Stimulated activated effector memory CD8-positive, alpha-beta T cell treated with anti-CD3 and anti-CD28 coated beads, Interleukin-12 subunit alpha, Interleukin-12 subunit beta, amount 100 ng/mL, for 72 hours (primary cell): ENCODE measurements around the gene MSRB2.
A peak's percentile ranks its signal among the peaks of the same experiment; 100 is the strongest.
"Not testable (repeated sequence)": the region's sequence is repeated elsewhere in the genome, so short reads cannot be mapped to it uniquely, and the experiment has no call there.

Experiments used
- ATAC-seq: fragments of 150-1000 bp; cut with Tn5 transposase; 2 replicates; pipeline ENCODE4 v1.10.0; 2021
- DNase-seq, 2 donors: peaks; one replicate each; pipeline ENCODE4 v3.0.0; 2021 to 2022; ENCODE audit warnings: low spot score in 2 of 2
- H3K27ac Mint-ChIP-seq: one replicate; pipeline ENCODE4 v1.8.0; 2022; ENCODE audit warnings: mild to moderate bottlenecking, mixed read lengths
- H3K36me3 Mint-ChIP-seq: one replicate; pipeline ENCODE4 v1.8.0; 2022; ENCODE audit warnings: mild to moderate bottlenecking, mixed read lengths
- H3K4me1 Mint-ChIP-seq: one replicate; pipeline ENCODE4 v1.8.0; 2022; ENCODE audit warnings: mixed read lengths
- H3K4me3 Mint-ChIP-seq: one replicate; pipeline ENCODE4 v1.8.0; 2022; ENCODE audit warnings: mild to moderate bottlenecking, mixed read lengths
- H3K9me3 Mint-ChIP-seq: one replicate; pipeline ENCODE4 v1.8.0; 2022; ENCODE audit warnings: mixed read lengths

MSRB2 gene

DNA sequence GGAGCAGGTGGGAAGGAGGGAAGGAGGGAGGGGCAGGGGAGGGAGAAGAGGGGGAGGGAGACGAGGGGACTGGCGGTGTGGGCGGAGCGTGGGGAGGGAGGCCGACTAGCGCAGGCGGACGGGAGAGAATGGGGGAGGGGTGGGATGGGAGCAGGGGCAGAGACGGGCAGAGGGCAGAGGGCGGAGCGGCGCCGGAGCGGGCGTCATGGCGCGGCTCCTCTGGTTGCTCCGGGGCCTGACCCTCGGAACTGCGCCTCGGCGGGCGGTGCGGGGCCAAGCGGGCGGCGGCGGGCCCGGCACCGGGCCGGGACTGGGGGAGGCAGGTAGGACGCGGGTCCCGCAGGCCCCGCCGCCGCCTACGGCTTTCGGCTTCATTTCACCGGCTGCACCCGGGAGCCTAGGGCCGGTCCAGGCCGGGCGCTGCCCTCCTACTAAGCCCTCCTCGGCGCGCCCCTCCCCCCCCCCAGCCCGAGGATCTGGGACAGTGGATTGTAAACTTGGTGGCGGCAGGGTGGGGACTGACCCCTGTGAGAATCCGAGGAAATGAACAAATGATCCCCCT lies at the start of gene MSRB2:
Gene MSRB2, plus strand, starts transcription at position 176 of the 562 bp plus-strand sequence. Its CDS starts 30 bp downstream, at position 206.
- peaks cover 16% of the 10 kb centered on the region for H3K4me1 Mint-ChIP-seq
- H3K9me3 Mint-ChIP-seq: no peaks in the 10 kb centered on the region
- no peaks in the 10 kb centered on the region for H3K36me3 Mint-ChIP-seq
- ATAC-seq: peak; percentile 84
- DNase-seq: peak; percentile 28 to 76
- peak within 1 kb of the TSS; percentile 93 for H3K27ac Mint-ChIP-seq
- H3K4me3 Mint-ChIP-seq: peak within 1 kb of the TSS; percentile 78

DNA sequence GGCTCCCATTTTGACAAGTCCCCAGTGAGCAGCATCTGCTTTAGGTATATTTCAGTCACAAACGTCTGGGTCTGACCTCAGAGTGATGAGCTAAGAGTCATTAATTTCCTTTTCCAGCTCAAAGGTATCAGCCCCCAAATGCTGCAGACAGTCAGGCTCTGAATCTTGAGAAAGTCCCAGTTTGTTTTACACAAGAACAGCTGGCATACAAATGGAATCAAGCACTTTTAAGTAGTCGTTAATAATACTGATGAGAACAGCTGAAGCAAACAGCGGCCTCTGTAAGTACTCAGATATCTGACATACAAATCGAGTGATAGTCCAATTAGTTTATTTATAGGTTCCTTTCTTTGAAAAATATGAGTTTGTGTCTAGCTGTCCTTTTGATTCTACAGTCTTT lies 49.4 kb upstream of the MSRB2 start:
- no peaks in the 10 kb centered on the region for H3K4me1 Mint-ChIP-seq
- no peaks in the 10 kb centered on the region for H3K36me3 Mint-ChIP-seq
- H3K27ac Mint-ChIP-seq: no peak overlapping the region
- H3K4me3 Mint-ChIP-seq: no peak overlapping the region
- DNase-seq (no peak), ATAC-seq (no peak)
- H3K9me3 Mint-ChIP-seq: no peaks in the 10 kb centered on the region

DNA sequence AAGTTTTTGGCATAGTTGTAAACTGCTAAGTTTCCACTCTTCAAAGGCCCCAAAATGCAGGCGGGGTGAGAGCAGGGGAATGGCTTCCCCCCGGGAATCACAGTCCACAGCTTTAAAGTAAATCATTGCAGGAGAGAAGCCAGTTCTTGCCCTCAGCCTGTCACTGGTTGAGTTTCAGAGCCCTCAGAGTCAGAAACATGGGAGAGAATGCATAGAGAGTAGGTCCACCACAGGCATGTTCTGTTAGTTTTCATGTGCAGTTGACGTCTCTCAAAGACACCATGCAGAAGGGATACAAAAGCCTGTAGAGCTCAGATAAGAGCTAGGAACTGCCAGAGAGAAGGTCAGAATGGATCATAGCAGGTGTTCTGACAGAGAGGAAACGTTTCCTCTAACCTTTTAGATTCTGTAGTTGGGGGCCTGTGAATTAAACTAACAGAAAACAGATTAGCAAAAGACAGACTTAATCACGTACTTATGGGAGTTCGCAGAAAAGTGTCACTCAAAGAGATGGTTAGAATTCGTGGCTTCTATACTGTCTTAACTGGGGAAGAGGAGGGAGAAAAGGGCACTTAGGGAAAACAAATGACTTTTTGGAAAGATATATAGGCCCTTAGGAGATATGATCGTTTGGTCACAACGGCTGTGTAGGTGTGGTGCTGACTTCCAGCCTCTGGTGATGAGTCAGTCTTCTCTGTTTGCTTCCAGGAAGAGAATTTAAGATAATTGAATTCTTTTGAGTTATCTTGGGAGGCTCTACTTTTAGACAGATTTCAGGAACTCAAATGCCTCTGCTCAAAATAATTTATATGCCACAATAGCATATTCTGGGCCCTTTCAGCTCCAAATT lies 48.0 kb upstream of the MSRB2 start:
- Mint-ChIP-seq H3K4me3 (no peak overlapping the region), H3K9me3 (no peaks in the 10 kb centered on the region), H3K27ac (no peak overlapping the region), H3K36me3 (no peaks in the 10 kb centered on the region), H3K4me1 (no peaks in the 10 kb centered on the region)
- ATAC-seq: no peak
- no peak for DNase-seq

DNA sequence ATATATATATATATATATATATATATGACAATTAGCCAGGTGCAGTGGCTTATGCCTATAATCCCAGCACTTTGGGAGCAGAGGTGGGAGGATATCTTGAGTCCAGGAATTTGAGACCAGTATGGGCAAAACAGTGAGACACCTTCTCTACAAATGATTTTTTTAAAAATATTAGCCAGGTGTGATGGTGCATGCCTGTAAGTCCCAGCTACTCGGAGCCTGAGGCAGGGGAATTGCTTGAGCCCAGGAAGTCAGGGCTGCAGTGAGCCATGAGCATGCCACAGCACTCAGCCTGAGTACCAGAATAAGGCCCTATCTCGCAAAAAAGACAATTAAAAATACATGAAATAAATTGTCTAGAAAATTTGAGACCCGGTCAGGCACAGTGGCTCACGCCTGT lies 47.2 kb upstream of the MSRB2 start:
- Mint-ChIP-seq H3K36me3 (no peaks in the 10 kb centered on the region), H3K4me3 (no peak overlapping the region), H3K4me1 (no peaks in the 10 kb centered on the region), H3K9me3 (no peaks in the 10 kb centered on the region), H3K27ac (no peak overlapping the region)
- DNase-seq (no peak), ATAC-seq (no peak)

DNA sequence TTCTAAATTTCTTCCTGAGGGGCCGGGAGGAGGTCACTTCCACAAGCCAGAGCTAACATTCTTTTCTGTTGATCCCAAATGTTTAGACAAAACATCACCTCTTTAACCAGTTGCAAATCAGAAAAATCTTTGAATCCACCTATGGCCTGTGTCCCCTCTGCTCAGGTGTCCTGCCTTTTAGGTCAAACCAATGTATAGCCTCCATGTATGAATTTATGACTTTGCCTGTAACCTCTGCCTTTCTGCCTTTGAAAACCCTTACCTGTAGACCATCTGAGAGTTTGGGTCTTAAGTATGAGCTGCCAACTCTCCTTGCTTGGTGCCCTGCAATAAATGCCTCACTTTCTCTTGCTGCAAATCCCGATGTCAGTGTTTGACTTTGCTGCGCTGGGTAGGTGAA lies 44.1 kb upstream of the MSRB2 start:
- H3K27ac Mint-ChIP-seq: no peak overlapping the region
- no peaks in the 10 kb centered on the region for H3K4me1 Mint-ChIP-seq
- H3K9me3 Mint-ChIP-seq: no peaks in the 10 kb centered on the region
- ATAC-seq (no peak), DNase-seq (no peak)
- no peak overlapping the region for H3K4me3 Mint-ChIP-seq
- H3K36me3 Mint-ChIP-seq: no peaks in the 10 kb centered on the region

DNA sequence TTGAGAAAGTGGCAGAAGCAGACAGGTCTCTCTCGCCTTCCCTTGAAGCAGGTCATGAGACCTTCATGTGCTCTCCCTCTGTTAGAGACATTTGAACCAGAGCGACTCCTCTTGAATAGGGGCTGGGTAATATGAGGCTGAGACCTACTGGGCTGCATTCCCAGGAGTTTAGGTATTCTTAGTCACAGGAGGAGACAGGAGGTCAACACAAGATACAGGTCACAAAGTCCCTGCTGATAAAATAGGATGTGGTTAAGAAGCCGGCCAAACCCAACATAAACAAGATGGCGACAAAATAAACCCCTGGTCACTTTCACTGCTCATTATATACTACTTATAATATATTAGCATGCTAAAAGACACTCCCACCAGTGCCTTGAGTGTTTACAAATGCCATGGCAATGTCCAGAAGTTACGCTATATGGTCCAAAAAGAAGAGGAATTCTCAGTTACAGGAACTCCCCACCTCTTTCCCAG lies 43.5 kb upstream of the MSRB2 start:
- DNase-seq: no peak
- H3K4me1 Mint-ChIP-seq: no peaks in the 10 kb centered on the region
- no peaks in the 10 kb centered on the region for H3K9me3 Mint-ChIP-seq
- H3K4me3 Mint-ChIP-seq: no peak overlapping the region
- no peak overlapping the region for H3K27ac Mint-ChIP-seq
- no peaks in the 10 kb centered on the region for H3K36me3 Mint-ChIP-seq
- ATAC-seq: no peak

DNA sequence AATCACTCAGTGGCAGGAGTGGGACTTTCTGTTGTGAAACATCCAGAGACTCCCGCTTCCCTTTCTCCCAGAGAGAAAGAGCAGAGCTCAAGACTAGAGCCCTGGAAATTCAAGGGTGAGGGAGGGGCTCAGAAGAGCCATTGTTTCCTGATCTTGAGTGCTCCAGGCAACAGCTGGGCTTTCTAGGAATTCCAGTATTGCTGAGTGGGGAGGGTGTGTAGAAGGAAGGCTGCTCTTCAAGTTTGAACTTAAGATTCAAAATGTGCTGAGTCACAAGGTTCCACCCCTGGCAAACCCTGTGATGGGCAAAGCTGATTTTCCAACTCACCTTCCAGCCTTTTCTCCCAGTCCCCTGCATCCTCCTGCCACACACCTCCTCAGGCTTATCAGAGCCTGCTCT lies 42.3 kb upstream of the MSRB2 start:
- H3K36me3 Mint-ChIP-seq: no peaks in the 10 kb centered on the region
- DNase-seq (no peak), ATAC-seq (no peak)
- no peaks in the 10 kb centered on the region for H3K4me1 Mint-ChIP-seq
- no peaks in the 10 kb centered on the region for H3K9me3 Mint-ChIP-seq
- no peak overlapping the region for H3K27ac Mint-ChIP-seq
- H3K4me3 Mint-ChIP-seq: no peak overlapping the region

DNA sequence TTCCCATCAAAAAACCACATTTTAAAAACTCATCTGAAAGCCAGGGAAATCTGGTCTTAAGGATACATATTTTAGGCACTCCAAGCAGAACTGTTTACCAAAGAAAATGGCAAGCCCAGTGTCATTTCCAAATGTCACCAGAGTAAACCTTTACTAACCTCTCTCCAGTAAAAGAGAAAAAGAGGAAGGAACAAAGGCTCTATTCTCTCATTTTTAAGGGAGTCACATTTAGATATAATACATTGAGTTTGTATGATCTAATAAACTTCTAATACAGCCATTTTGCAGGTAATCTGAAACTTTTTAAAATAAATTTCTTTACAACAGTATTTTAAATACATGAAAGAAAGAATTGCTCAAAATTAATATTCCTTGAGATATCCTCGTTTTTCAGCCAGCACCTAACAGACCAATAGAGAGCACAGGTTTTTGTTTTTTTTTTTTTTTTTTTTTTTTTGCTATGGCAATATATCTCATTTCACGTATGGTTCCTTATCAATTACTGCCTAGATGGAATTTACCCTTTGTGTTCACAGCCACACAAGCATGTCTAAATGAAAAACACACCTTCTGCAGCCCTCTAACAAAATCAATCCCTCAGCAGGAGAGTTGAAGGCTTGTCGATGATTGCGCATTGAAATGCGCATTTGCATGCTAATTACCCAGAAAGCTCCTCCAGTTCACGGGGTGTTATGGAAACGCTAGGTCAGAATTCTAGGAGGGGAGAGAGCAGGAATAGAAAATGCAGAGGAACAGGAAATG lies 39.8 kb upstream of the MSRB2 start:
- no peaks in the 10 kb centered on the region for H3K36me3 Mint-ChIP-seq
- no peaks in the 10 kb centered on the region for H3K9me3 Mint-ChIP-seq
- no peaks in the 10 kb centered on the region for H3K4me1 Mint-ChIP-seq
- DNase-seq (no peak), ATAC-seq (no peak)
- H3K27ac Mint-ChIP-seq: no peak overlapping the region
- no peak overlapping the region for H3K4me3 Mint-ChIP-seq

DNA sequence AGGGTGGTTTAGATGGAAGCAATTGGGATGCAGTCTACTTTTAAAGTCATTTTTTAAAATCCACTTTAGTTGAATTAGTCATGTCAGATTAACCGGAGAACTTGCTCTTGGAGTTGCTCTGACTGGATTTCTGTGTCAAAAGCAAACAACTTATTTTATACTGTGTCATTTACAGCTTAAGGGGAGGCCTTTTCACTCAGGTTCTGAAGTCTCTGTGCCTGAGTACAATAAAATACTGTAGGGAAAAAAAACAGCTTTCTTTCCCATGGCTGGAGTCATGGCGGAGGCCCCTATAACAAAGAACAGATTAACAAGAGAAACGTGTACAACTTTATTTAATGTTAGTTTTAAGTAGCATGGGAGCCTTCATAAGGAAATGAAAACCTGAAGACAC lies 39.2 kb upstream of the MSRB2 start:
- Mint-ChIP-seq H3K9me3 (no peaks in the 10 kb centered on the region), H3K4me3 (no peak overlapping the region), H3K27ac (no peak overlapping the region), H3K36me3 (no peaks in the 10 kb centered on the region), H3K4me1 (no peaks in the 10 kb centered on the region)
- no peak for DNase-seq
- ATAC-seq: no peak

DNA sequence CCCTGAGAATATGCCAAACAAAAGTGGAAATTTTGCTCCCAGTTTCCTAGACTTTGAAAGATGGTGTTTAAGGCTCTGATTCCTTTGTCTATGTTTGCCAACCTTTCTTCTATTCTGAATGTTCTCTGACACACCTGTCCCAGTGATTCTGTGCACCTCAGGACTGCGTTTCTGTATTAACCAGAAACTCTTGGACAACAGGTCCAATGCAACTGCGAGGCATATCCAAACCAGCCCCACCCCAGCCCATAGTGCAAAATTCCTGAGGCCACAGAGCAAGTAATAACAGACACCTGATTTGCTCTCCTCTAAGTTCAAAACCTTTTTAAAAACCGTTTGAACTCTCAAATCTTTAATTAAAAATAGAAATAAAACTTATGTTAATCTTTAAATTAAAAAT lies 37.0 kb upstream of the MSRB2 start:
- ATAC-seq: no peak
- DNase-seq: no peak
- Mint-ChIP-seq H3K27ac (no peak overlapping the region), H3K4me1 (no peaks in the 10 kb centered on the region), H3K36me3 (no peaks in the 10 kb centered on the region), H3K4me3 (no peak overlapping the region), H3K9me3 (no peaks in the 10 kb centered on the region)

DNA sequence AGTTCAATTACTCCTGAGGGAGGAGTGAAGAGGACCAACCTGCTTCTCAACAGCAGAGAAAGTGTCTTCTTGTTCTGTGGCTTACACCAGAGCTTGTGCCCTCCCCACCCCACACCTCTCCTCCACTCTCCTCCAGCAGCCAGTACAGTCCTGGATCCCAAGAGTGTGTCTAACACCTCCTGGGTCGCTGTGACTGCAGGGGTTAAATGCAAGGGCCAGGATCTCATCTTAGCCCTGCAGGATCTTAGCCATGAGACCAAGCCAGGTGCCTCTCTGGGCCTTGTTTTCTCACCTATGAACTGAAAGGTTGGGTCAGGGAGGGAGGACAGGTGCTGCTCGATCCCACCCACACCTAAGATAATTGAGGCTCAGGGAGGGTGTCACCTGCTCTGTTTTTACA lies 34.5 kb upstream of the MSRB2 start:
- Mint-ChIP-seq H3K4me3 (no peak overlapping the region), H3K4me1 (no peaks in the 10 kb centered on the region), H3K9me3 (no peaks in the 10 kb centered on the region), H3K36me3 (no peaks in the 10 kb centered on the region), H3K27ac (no peak overlapping the region)
- DNase-seq (peak in 1 of 2 donors; percentile 32), ATAC-seq (no peak)

DNA sequence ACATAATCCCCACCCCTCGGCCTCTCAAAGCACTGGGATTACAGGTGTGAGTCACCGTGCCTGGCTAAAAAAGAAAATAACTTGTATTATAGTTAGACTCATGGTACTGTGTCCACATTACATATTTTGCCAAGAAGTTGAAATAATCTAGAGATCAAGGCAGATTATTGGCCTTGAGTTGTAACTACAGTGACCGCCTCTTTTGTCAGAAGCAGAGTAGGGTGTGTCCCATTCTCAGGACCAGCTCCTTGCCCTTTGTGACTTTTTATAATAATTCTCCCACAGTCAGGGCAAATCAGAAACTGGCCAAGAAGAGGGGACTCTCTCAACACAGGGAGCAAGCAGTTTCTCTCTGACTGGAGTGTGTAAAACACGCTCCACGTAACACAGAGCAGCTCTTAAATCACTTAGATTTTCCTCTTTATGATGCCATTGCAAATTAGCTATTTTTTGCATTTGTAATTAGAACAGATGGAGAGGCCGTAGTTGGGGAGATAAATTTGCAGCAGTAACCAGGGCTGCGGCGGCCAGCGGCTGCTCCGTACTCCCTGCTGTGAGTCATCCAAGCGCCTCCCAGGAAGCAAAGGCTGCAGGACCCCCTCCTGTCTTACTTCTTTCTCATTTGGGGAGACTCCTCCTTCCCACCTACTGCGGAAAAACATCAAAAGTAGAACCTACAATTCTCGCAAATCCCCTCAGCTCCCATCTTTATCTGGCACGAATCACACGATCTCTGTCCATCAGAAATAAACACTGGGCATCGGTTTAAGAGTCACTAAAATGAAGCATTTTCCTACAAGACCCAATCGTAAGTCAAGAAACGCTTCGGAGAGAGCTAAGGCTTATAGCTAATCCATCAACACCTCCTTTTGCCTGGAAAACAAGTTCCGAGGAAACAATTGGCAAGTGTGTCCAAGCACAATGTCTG lies 32.1 kb upstream of the MSRB2 start:
- Mint-ChIP-seq H3K4me3 (no peak overlapping the region), H3K9me3 (no peaks in the 10 kb centered on the region), H3K36me3 (no peaks in the 10 kb centered on the region), H3K27ac (no peak overlapping the region), H3K4me1 (peaks cover 5% of the 10 kb centered on the region)
- DNase-seq (no peak), ATAC-seq (no peak)

DNA sequence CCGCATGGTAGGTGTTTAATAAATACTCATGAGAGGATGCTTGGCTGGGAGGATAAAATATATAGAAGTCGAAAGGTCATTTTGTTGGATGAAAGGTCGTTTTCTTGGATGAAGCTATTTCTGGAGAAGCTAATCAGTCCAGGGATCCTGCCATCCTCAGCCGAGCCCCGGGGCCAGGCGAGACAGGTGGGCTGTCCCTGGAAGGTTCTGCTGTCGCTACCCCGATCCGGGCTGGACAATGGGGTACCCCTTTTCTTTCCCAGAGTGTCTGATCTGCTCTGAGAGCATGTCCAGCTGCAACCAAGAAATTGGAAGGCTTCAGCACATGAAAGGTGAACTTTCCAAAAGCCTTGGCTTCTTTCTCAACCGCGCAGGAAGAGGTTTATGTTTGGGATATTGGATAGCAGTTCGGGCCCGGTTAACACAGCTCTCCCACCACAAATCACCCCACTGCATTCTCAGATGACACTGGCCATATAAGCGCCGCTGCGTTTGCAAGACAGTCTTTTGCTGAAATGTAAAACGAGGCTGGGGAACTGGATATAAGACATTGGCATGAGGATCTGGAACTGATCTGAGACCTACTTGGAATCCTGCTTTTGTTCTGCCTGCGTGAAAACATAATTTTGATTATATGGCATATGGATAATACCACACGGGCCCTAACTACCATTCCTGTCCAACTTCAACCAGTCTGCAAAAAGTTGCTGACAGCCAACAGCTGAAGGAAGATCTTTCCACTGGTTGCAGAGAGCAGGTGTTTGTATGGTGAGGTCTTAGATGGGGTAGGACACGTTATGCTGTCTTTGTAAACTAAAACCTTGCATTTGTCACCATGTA lies 31.2 kb upstream of the MSRB2 start:
- ATAC-seq: no peak
- Mint-ChIP-seq H3K36me3 (no peaks in the 10 kb centered on the region), H3K4me3 (no peak overlapping the region), H3K9me3 (no peaks in the 10 kb centered on the region), H3K27ac (no peak overlapping the region), H3K4me1 (peaks cover 8% of the 10 kb centered on the region)
- no peak for DNase-seq

DNA sequence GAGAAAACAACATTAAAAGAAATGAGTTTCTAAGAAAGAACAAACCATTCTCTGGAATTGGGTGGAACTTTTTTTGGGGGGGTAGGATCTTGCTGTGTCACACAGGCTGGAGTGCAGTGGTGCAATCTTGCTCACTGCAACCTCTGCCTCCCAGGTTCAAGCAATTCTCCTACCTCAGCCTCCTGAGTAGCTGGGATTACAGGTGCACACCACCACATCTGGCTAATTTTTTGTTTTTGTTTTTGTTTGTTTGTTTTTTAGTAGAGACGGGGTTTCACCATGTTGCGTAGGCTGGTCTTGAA lies 30.6 kb upstream of the MSRB2 start:
- not testable (repeated sequence) for H3K27ac Mint-ChIP-seq, H3K9me3 Mint-ChIP-seq, DNase-seq, H3K36me3 Mint-ChIP-seq, ATAC-seq, H3K4me3 Mint-ChIP-seq, H3K4me1 Mint-ChIP-seq
